ENCODE data around the gene CCDC137.
"Not testable (repeated sequence)": the region's sequence is repeated elsewhere in the genome, so short reads cannot be mapped to it uniquely, and the experiment has no call there.

Gene CCDC137, protein sequence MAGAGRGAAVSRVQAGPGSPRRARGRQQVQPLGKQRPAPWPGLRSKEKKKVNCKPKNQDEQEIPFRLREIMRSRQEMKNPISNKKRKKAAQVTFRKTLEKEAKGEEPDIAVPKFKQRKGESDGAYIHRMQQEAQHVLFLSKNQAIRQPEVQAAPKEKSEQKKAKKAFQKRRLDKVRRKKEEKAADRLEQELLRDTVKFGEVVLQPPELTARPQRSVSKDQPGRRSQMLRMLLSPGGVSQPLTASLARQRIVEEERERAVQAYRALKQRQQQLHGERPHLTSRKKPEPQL

DNA sequence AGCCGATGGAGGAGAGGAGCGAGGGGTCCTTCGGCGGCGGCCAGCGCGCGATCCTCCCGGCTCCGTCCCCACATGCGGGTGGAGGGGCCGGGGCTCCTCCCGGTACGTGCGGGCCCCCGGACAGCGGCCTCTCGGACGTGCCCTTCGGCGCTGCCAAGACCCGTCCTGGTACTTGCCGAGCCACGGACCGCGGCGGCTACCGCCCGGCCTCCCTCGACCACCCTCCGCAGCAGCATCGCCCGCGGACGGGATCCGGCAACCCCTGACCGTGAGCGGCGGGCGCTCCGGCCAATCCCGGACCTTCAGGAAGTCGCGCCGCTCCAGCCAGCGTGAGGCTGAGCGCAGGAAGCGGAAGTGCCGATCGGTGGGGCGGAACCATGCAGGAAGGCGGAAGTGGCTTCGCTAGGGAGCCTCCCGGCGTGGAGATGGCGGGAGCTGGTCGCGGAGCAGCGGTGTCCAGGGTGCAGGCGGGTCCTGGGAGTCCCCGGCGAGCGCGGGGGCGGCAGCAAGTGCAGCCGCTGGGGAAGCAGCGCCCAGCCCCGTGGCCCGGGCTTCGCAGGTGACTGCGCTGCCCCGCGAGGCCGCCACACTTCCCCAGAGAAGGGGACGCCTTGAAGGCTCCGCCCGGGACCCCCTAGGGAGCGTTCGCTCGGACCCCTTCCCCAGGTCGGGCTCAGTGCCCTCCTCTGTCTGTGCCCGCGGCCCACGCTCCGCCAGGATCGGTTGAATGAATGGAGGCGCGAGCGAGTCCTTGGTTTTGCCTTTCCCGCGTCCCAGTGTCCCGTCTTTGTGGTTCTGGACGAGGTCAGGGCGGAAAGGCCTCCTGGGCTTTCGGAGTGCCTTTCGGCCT, at the start of gene CCDC137, which contains the start of gene OXLD1:
Gene CCDC137, plus strand, starts transcription at position 396 of the 850 bp plus-strand sequence. Its CDS starts 30 bp downstream, at position 426.
Gene OXLD1, minus strand, starts transcription at position 264 of the 850 bp plus-strand sequence. Its CDS starts 28 bp downstream, at position 236.
- DNase-seq (ENCODE audit: low read depth in 1 of 2, low spot score in 1 of 2): peak; percentile 84 to 92

DNA sequence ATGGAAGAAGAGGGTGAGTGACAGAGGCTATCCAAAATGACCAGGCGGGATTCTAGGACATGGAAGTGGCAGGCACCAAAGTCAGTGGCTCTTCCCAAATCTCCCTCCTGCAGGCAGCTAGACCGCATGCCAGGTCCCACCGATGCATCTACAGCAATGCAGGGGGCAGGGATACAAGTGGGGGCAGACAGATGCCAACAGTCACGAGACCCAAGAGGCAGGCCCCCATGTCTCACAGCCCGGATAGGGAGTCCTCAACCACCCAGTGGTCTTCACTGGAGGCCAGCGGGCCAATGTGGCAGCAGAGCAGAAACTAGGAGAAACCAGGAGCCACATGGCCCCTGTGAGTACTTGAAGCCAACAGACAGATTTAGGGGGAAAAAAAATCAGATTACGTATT, 49.7 kb upstream of the CCDC137 start:
- DNase-seq (ENCODE audit: low read depth in 1 of 2, low spot score in 1 of 2): no peak

DNA sequence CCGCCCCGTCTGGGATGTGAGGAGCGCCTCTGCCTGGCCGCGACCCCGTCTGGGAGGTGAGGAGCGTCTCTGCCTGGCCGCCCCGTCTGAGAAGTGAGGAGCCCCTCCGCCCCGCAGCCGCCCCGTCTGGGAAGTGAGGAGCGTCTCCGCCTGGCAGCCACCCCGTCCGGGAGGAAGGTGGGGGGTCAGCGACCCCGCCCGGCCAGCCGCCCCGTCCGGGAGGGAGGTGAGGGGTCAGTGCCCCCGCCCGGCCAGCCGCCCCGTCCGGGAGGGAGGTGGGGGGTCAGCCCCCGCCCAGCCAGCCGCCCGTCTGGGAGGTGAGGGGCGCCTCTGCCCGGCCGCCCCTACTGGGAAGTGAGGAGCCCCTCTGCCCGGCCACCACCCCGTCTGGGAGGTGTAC, 48.2 kb upstream of the CCDC137 start:
- not testable (repeated sequence) for DNase-seq (ENCODE audit: low read depth in 1 of 2, low spot score in 1 of 2)

DNA sequence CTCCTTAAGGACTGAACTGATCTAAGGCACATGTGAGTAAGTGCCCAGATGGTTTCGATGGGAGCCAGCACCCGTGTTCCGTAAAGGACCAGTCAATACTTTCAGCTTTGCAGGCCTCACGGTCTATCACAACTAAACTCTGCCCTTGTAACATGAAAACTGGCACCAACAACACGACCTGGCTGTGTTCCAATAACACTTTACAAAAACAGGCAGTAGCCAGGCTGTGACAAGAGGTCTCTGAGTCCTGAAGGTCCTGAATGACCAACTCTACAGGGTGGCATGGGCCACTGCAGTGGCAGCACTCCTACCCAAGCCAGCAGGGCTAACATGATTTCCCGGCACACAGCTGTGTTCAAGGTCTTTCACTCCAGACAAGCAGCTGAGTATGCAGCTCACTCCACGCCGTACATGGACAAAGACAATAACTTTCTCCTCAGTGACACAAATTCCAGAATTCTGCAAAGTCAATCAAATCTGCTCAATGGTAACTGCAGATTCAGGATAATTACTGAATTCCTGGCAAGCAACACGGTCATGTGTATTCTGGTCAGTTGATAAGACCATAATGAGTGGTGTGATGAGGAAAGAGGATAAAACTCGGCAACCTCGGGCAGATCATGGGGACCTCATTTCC, 44.9 kb upstream of the CCDC137 start:
- DNase-seq (ENCODE audit: low read depth in 1 of 2, low spot score in 1 of 2): no peak

DNA sequence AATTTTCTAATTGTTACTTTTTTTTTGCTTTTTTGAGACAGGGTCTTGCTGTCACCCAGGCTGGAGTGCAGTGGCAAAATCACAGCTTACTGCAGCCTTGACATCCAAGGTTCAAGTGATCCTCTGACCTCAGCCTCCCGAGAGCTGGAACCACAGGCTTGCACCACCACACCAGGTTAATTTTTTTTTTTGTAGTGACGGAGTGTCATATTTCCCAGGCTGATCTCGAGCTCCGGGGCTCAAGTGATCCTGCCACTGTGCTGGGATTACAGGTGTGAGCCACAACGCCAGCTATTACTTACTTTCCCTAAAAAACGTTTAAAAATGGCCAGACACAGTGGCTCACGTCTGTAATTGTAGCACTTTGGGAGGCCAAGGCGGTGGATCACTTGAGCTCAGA, 36.3 kb upstream of the CCDC137 start:
- no peak for DNase-seq (ENCODE audit: low read depth in 1 of 2, low spot score in 1 of 2)

DNA sequence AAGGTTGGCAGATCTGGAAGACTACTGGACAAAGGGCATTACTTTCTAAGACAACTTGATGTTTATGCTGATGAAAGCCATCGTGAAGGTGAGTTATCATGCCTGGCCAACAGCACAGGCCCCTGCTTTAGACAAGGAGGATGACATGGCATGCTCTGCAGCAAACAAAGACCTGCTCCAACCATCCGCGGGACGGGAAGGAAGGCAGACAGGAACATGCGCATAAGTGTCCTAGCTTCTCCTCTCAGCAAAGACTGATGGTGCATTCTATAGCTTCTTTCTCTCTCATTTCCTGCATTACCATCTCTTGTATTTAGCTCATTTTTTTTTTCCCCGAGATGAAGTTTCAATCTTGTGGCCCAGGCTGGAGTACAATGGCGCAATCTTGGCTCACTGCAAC, 35.1 kb upstream of the CCDC137 start:
- DNase-seq (ENCODE audit: low read depth in 1 of 2, low spot score in 1 of 2): no peak

DNA sequence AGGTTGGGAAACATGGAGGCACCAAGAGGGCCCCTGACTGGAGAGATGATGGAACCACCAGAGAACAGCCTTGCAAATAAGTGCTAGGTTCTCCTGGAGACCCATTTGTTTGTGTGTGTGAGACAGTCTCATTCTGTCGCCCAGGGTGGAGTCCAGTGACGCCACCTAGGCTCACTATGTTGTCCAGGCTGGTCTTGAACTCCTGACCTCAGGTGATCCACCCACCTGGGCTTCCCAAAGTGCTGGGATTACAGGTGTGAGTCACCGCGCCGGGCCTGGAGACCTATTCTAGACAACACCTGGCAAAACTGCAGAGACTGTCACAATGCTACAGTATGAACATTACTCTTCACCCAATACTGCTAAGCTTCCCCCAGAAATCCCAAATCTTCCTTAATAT, 31.1 kb upstream of the CCDC137 start:
- no peak for DNase-seq (ENCODE audit: low read depth in 1 of 2, low spot score in 1 of 2)

DNA sequence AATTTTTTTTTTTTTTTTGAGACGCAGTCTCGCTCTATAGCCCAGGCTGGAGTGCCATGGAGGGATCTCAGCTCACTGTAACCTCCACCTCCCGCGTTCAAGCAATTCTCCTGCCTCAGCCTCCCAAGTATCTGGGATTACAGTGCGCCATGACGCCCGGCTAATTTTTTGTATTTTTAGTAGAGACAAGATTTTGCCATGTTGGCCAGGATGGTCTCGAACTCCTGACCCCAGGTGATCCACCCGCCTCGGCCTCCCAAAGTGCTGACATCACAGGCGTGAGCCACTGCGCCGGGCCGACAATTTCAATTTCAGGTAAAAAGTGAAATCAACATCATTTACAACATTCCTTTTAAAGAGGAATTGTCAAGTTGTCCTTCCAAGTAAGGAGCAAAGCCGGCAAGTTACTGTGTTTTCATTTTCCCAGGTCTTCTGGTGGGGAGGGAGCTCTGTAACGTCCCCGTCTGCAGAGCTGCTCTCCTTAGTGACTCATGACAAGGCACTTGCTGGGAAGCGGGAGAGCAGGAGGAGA, 30.5 kb upstream of the CCDC137 start:
- DNase-seq (ENCODE audit: low read depth in 1 of 2, low spot score in 1 of 2): no peak

DNA sequence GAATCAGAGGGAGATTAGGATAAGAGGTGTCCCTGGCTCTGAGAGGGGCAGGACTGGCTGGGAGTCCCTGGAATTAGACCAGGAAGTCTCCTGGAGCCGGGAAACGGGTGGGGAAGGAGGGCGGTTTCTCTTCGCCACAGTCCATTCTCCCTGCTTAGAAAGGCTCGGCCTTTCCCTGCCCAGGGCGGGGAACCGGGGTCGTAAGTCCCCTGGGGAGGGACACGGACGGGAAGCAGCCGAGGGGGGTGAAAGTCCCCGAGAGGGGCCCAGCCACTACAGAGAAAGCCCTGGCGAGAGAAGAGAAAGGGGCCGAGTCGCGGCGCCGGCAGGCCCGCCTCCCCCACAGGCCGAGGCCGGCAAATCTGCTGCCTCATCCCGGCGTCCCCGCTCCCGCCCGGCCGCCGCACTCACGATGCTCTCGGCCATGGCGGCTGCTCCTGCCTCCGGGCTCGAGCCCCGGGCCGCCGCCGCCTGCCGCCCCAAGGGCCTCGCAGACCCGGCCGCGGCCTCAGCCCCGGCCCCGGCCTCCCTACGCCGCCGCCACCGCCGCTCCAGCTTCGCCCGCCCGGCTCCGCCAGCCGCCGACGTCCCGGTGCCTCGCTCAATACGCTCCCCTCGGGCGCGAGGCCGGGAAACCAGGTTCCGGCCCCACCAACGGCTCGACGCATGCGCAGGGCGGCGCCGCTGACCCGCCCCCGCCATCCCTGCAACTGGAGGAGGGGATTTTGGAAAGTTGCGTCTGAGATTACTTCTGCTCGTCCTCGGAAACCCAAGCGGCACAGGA, 29.8 kb upstream of the CCDC137 start, which contains the start of the genes NPLOC4 and TSPAN10:
Gene NPLOC4, minus strand, starts transcription at position 608 of the 784 bp plus-strand sequence. Its CDS starts 182 bp downstream, at position 426.
Gene TSPAN10, plus strand, starts transcription at position 692 of the 784 bp plus-strand sequence. CDS start 5,217 bp downstream, outside the sequence.
- peak; percentile 79 to 80 for DNase-seq (ENCODE audit: low read depth in 1 of 2, low spot score in 1 of 2)

DNA sequence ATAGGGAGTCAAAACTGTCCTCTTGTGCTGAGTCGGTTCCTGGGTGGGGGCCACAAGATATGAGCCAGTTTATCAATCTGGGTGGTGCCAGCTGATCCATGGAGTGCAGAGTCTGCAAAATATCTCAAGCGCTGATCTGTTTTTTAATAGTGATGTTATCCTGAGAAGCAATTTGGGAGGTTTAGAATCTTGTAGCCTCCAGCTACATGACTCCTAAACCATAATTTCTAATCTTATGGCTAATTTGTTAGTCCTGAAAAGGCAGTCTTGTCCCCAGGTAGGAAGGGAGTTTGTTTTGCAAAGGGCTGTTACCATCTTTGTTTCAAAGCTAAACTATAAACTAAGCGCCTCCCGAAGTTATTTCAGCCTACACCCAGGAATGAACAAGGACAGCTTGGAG, 27.9 kb upstream of the CCDC137 start:
- no peak for DNase-seq (ENCODE audit: low read depth in 1 of 2, low spot score in 1 of 2)

DNA sequence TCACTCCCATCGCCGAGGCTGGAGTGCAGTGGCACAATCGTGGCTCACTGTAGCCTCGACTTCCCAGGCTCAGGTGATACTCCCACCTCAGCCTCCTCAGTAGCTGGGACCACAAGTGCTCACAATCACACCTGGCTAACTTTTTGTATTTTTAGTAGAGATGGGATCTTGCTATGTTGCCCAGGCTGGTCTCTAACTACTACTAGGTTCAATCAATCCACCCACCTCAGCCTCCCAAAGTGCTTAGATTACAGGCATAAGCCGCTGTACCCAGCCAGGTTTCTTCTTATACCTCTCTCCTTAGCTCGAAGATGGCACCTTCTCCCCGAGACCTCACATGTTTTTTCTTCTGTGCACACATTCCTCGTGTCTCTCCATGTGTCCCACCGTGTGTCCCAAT, 26.5 kb upstream of the CCDC137 start:
- DNase-seq (ENCODE audit: low read depth in 1 of 2, low spot score in 1 of 2): no peak

DNA sequence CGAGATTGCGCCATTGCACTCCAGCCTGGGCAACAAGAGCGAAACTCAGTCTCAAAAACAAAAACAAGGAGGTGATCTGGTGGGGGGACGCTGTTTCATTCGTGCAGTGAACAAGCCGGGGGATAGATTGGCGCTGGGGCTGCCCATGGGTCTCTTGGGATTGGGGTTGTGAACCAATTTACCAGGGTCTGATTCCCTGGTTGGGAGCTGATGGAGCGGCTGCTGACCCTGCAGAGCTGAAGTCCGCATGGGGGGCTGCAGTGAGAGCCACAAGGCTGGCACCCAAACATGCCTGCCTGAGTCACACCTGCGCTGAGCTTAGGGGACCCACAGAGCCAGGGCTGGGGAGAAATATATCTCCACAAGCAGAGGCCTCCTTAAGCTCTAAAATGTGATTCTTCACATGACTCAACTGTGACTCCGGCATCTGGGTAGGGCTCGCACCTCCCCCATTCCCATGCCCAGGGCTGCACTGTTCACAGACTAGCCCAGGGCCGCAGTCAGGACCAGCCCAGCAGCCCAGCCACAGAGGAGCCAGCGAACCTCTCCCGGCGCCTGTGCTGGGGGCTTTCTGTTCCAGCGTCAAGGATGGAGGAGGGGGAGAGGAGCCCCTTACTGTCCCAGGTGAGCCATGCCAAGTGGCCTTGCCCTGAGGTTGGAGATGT, 24.6 kb upstream of the CCDC137 start:
- no peak for DNase-seq (ENCODE audit: low read depth in 1 of 2, low spot score in 1 of 2)

DNA sequence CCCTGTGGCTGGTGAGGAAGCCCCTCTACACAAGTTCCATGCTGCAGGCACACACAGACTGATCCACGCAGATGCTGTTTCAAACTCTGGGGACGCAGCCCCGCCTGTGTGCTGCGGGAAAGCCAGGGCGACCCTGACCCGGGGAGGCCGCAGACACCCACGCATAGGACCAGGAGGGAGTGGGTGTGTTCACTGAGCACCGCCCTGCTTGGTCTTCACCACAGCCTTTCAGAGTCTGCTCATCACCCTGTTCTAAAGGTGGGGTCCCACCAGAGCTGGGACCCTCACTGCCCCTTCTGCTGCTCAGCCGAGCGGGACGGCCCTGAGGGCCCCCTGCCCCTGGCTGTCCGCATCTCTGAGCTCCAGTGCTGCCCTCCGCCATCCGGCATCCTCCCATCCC, 22.0 kb upstream of the CCDC137 start:
- DNase-seq (ENCODE audit: low read depth in 1 of 2, low spot score in 1 of 2): no peak

DNA sequence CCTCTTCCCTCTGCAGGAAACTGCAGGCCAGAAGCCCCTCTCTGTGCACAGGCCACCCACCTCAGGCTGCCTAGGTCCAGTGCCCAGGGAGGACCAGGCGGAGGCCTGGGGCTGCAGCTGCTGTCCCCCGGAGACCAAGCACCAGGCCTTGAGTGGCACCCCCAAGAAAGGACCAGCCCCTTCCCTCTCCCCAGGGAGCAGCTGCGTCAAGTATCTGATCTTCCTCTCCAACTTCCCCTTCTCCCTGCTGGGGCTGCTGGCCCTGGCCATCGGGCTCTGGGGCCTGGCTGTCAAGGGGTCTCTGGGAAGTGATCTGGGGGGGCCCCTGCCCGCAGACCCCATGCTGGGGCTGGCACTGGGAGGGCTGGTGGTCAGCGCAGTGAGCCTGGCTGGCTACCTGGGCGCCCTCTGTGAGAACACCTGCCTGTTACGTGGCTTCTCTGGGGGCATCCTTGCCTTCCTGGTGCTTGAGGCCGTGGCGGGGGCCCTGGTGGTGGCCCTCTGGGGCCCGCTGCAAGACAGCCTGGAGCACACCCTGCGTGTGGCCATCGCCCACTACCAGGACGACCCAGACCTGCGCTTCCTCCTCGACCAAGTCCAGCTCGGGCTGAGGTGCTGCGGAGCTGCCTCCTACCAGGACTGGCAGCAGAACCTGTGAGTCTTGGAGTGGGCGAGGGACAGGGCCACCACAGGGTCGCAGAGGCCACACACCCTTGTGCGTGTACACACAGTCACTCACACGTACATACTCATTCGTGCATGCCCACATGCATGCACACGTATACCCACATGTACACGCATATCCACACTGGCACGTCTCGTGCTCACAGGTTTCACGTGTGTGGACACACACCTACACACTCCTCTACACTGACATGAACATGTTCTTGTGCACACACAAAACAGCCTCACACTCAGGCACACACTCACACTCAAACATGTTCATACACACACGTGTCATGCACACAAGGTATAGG, 21.3 kb upstream of the CCDC137 start:
- DNase-seq (ENCODE audit: low read depth in 1 of 2, low spot score in 1 of 2): no peak

DNA sequence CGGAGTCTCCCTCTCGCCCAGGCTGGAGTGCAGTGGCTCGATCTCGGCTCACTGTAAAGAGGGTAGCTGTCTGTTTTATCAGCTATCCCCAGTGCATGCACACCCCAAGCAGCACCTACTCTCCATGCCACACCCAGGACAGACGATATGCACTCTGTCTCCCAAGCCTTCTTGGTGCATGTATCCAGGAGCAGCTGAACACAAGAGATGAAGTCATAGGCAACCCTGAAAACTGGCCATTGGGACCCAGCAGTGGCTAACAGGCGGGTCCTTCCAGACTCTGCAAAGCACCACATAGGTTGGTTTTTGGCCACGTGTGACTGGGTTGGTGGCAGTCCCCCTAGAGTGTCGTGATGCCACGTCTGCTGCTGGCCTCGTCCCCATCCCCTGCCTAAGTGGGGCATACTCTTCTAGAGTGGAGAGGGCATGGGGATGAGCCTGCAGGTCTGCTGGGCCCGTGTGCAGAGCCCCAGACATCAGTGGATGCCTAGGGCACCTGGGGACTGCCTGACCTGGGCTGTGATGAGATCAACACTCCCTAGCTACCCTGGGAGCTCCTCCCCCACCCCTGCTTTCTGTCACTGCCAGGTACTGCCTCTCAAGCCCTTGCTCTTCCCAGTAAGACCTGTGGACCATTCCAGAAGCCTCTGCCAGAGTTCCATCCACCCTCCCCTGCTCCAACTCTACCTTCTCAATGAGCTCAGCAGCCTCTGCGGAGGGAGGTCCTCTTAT, 19.5 kb upstream of the CCDC137 start:
- DNase-seq (ENCODE audit: low read depth in 1 of 2, low spot score in 1 of 2): no peak

DNA sequence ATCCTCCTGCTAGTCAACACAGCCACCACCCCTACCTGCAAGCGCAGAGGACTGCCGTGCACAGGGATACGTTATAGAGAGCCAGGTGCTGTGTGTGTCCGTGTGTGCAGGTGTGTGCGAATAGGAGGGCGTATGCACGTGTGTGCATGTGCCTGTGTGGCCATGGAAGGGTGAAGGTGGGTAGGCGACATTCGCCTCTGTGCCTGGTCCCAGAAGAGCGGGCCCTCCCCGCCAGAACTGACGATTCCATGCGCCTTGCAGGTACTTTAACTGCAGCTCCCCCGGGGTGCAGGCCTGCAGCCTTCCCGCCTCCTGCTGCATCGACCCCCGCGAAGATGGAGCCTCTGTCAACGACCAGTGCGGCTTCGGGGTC, 18.9 kb upstream of the CCDC137 start:
- DNase-seq (ENCODE audit: low read depth in 1 of 2, low spot score in 1 of 2): no peak

DNA sequence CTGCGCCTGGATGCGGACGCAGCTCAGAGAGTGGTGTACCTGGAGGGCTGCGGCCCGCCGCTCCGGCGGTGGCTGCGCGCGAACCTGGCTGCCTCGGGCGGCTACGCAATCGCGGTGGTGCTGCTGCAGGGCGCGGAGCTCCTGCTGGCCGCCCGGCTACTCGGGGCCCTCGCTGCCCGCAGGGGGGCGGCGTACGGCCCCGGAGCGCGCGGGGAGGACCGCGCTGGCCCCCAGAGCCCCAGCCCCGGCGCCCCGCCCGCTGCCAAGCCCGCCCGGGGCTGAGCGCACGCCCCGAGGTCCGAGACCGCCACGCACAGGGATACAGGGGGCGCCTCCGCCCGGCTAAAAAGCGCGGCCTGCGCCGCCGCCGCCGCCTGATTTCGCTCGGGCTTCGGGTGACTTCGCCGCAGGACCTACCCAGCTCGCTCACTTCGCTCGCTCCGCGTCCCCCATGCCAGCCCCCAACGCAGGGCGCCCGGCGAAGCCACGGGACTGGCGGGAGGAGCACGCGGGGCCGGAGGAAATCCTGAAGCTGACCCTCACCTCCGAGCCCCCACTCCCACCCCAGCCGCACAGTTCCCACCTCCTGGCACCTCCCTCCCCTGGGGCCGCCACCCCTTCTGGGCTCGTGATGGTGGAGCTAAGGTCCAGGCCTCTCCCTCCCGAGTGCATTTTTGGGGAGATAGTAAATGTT, 18.4 kb upstream of the CCDC137 start:
- DNase-seq (ENCODE audit: low read depth in 1 of 2, low spot score in 1 of 2): no peak

DNA sequence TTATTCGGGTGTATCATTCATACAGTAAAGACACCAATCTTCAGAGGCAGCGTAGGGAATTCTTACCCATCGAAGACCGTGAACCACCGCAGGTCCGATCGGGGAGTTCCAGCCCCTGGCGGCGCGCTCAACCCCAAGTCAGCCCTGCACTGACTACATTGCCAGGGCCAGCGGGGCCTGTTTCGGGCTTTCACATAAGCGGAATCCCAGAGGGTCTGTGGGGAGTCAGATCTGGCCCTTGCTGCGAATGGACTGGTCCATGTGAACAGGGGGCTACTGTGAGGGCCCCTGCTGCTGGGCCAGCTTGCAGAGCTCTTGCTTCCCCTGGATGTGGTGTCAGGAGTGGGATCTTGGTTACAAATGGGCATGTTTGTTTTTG, 17.8 kb upstream of the CCDC137 start:
- no peak for DNase-seq (ENCODE audit: low read depth in 1 of 2, low spot score in 1 of 2)

Data from activated CD4-positive, alpha-beta T cell treated with anti-CD3 and anti-CD28 coated beads, Interleukin-2, amount 50 U/mL, for 24 hours (primary cell).